HG02642 (cell line): Measurements from ENCODE around the gene IQSEC1.

Experiments
- ATAC-seq: cut with Tn5 transposase; IDR thresholded peaks from one replicate; pipeline ENCODE4 v1.9.1; 2021; ENCODE audit warnings: mild to moderate bottlenecking; ENCODE audit not compliant: unreplicated experiment, poor library complexity

The IQSEC1 gene

DNA sequence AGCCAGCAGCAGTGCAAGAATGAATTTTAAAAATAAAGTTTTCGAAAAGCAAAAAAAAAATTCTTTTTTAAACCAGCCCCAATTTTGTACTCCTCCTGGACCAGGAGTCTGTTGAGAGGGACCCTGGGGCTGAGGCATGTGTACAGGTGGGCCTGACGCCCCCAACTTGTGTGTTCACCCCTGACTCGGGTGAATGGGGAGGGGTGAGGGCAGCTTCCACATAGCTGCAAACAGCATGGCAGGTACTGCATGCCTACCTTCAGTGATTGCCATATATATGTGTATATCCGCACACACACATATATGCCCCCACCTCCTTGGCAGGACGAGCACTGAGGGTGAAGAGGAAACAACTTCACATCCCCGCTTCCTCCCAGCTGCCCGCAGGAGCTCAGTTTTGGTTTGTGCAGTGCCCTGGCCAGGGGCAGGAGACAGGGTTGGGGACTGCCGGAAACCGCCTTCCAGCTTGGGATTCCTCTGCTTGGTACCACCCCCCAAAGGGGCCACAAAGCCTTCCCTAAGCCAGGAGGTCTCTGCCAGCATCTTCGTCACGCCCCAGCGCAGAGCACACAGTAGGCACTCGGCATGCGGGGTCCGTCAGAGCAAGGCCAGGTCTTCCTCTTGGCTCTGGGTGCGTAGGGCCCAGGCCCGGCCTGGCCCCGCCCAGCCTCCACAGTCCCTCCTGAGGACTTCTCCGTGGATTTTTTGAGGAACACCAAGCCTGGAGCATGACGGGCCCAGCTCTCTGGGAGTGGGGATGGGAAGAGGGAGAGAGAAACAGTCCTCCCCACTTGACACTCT lies 170.0 kb downstream of the IQSEC1 start:
- ATAC-seq: no peak

DNA sequence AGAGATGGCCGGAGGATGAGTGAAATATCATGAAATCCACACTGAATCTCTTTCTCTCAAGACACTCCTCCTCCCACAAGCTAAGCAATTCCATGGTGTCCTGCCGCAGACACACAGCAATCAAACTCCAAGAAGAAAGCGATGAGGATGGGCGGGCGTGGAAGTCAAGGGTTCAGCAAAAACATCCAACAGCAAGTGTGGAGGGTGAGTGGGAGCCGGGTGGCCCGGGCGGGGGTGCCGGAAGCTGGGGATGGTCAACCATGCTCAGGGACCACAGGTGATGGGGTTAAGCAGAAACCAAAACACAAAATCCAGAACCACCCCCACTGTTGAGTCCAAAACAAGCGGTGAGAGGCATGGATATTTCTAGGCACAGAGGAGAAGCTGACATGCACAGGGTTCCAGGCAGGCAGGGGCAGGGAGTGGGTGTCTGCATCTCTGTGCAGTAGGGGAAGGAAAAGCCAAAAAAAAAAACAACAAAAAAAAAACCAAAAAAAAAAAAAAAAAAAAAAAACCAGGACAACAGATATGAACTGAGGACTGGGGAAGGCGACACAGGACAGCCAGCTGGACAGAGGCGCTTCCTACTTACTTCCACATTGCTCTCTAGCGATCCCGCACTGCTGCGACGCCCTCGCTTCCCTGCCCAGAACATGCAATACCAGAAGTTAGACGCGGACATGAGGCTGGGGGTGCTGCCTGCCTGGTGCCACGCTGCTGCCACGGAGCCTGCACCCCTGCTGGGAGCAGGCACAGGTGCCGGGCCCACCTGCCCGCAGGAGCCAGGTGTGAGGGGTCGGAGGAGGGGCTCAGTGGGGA lies 170.8 kb downstream of the IQSEC1 start:
- ATAC-seq: no peak

DNA sequence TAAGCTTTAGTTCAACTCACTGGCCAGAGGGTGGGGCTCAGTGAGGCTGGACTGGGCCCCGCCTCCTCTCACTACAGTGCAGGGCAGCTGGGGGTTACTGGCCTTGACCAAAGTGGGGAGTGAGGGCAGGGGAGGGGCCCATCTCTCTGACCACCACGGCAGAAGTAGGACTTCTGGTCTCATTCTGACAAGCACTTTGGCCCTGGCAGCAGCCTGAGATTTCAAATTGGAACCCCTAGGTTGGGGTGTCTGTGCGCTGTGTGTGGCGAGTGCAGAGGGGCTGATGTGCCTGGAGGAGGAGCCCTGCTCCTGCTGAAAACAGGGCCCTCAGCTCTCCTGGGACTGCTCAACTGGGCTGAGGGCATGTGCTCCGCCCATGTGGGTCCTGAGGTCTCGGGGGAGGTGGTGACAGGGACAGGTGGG lies 171.6 kb downstream of the IQSEC1 start:
- ATAC-seq: no peak

DNA sequence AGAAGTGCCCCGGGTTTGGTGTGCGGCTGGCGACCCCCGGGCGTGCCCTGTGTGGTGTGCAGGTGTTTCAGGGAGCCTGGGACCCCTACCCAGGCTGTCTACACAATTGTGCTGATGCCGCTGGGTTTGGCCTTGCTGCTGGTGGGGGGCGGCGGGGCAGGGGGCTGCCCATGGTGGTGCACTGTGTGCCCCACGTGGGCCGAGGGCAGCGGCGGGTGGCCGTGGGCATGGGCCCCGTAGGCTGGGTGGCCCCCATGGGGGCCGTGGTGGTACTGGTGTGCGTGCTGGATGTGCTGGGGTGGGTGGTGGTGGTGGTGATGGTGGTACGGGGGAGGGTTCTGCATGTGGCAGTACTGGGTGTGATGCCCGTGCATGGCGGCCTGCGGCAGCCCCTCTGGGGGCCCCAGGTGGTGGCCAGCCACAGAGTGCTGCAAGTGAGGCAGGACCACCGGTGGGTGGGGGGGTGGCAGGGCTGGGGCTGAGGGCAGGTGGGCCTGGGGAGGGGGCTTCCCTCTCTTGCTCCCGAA lies 172.3 kb downstream of the IQSEC1 start:
- ATAC-seq: no peak

DNA sequence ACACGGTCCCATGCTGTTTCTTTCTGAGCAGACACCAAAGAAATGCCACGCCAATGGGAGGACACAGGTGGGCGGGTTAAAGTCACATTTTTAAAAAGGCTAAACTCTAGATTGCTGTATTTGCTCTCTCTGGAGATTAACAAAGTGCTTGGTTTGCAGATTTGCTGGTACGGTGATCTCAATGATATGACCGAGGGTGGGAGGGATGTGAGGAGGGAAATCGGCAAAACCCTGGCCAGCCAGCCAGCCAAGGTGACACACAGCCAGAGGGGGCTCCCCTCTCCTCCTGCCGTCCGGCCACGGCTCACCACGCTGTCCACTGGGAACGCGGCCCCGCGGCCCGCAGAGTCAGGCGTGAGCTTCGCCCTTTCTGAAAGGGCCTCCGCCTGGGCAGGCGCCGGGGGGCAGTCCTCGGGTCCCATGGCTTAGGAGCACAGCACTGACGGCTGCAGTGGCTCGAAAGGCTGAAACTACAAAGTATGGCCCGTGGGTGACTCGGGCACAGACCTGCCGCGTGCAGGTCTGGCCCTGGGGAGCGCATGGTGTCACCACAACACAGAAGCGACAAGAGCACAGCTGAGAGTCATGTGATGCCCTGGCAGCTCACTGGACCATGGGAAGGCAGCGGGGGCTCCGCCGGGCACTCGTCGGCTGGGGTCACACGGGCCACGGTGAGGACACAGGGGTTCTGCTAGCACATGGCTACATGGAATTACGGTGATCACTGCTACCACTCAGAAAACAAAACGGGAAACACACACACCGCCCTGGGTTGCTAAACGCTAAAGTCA lies 174.1 kb downstream of the IQSEC1 start:
- no peak for ATAC-seq

DNA sequence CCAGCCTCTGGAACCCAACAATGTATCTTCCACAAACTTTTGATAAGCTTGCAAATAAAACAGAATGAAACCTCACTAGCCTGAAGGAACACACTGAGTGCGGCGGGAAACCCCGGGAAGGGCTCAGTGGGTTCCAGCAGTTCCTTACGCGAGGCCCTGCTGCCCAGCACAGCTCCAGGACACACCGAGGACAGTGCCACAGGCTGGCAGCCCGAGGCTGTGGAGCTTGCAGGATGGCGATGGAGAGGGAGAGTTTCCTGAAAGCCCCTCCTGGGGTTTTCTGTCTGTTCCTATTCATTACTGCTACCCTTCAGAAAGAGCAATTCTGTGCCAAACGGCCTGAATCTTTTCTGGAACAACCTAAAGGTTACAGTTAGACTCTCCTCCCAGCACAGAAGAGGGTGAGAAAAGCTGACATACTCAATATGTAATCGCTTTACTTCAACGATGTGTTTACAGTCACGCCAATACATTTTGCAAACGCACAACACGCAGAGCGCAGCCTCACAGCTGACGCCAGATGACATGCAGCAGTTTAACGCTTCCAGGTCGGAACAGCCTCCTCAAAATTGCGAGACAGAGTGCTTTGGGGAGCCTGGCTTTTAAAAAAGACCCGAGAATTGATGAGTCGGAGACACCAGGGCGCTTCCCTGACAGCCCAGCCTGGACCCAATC lies 174.8 kb downstream of the IQSEC1 start:
- no peak for ATAC-seq

DNA sequence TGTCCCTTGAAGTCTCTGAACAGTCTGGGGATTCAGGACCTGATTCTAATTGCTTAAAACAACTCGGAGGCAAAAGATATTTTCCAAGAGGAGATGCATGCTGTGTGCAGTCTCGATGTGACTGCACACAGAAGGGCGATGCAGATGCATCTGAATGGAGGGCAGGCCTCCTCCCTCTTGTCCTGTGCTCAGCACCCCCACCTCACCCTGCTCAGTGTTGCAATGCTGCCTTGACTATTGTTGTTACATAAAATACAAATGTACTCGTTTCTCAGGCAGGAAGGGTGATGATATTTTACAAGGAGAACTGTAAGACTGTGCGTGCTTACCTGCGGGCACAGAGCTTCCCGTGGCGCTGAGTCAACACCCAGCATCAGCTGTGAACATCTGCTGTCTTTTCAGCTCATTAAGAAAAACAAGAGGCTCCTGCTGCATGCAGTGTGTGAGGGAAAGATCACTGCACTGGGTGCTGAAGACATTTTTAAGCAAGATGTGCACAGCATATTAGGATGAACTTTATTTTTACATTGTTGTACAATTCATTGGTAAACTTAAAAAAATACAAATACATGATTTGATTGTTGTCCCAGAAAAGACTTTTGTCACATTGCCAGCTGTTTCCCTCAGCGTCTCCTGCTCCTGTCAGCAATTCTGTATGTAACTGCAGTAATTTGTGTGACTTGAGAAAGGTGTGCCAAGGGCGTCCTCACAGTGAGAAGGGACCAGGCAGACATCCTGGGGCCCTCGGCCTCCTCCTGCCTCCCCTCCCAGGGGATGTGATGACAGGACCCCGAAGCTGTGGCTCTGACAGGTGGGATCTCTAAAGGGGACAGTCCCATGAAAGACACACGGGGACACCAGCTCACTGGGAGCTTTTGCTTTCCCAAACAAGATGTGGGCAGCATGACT lies 175.6 kb downstream of the IQSEC1 start:
- no peak for ATAC-seq

DNA sequence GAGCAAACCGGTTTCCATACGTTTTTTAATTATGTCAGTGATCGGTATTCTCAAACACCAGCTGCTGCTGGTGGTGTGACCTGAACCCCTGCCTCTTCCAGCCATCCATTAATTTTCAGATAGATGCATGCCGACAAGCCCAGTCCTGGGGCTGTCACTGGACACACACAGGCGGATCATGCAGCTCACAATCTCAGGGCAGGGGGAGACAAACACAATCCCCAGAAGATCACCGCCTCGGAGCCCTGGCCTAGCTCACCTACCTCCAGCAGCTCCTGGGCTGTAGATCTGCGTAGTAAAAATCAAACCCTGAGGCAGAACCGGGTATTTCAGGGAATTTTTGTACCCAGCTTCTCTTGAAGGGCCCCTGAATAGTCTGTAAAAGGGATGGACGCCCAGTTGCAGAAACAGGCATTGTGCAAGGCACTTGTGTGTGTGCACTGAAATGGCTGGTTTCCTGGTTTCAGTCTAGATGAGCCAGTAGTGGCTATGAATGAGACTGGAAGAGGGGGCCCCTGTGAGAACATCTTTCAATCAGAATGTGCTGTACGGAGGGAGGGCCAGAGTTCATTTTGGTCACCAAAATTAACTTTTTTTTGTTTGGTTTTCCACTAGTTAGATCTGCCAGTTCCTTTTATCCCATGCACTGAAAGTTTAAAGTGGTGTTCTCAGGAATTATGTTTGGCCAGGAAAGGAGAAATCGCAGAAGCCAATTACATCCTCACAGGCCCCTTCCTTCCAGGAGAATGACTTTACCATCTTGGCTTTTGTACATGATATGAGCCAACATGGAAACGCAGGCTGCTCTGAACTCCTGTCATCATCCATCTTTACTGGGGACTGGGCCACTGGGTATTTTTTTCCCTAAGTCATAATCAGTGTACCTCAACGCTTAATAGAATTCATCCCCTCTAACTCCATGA lies 176.9 kb downstream of the IQSEC1 start:
- ATAC-seq: no peak

DNA sequence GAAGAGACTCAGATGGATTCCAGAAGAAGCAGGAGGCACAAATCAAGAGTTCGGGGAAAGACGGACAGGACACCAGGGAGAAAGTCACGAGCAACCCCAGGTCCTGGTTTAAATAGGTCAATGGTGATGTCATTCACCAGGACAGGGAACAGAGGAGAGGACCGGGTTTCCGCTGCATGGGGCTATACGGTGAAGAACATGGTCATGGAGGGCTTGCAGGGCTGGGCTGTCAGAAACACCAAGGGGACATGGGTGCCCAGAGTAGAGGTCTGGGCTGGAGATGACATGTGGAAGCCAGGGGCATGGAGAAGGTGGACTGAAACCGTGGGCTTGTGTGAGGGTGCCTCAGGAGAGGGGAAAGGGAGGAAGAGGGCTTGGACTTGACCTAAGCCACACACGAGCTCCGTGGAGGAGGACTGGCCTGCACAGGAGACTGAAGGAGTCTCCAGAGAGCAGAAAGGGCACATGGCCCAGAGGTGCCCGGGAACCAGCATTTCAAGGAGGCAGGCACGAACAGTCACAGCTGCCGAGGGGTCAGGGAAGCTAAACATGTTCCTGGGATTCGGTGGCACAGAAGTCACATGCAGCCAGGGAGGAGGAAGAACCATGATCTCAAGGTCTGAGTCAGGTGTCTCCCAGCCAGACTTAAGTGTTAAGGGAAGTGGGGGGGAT lies 177.7 kb downstream of the IQSEC1 start:
- ATAC-seq: no peak

DNA sequence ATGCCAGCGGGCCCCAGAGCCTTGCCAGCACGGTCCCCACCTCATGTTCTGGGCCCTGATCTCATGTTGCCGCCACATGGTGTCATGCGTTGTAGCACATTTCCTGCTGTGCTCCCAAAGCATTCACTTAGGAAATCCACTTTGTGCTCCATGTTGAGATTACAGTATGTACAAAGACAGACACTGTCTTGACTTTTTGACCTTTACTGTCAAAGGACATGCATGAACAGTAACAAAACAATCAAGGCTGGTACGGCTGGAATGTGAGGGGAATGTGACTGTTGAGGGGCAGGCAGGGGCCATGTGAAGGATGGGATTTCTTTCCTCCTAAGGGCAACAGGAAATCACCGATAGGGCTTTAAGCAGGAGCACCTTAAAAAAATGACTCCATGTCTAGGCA lies 178.6 kb downstream of the IQSEC1 start:
- ATAC-seq: no peak

DNA sequence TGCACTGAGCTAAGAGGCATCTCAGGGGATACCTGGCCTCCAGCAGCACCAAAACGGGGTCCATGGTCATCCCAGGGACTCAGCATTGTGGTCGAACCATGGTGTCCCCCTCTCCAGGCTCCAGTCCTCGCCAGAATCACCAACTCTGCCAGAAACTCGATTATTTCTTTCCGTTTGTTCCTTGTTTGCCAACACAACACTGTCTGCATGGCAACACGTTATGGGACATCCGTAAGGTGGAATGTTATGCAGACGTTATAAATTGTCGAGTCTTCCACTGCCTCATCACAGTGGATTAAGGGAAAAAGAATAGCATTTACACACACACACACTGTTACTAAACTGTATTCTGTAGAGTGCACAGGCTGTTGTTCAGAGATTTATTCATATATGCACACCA lies 179.4 kb downstream of the IQSEC1 start:
- ATAC-seq: no peak

DNA sequence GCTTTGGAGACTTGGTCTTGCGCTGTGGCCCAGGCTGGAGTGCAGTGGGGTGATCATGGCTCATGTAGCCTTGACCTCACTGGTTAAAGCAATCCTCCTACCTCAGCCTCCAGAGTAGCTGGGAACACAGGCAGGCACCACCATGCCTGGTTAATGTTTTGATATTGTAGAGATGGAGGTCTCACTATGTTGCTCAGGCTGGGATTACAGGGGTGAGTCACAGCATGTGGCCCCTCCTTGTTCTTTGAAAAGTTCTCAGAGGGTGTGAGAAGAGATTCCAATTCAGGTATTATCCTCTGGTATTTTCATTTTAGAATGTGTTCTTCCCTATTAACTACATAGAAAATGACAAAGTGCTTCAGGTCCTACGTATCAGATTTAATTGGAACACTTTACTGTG lies 180.0 kb downstream of the IQSEC1 start:
- ATAC-seq: no peak

DNA sequence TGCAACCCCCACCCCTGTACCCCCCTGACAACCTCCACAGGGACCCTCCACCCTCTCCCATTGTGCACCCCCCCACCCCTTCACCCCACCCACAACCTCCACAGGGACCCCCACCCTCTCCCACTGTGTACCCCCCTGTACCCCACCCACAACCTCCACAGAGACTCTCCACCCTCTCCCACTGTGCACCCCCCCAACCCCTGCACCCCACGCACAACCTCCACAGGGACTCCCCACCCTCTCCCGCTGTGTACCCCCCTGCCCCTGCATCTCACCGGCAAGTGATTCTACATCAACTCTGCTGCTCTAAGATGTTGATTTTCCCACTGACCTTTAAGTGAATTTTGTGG lies 180.4 kb downstream of the IQSEC1 start:
- ATAC-seq: no peak

DNA sequence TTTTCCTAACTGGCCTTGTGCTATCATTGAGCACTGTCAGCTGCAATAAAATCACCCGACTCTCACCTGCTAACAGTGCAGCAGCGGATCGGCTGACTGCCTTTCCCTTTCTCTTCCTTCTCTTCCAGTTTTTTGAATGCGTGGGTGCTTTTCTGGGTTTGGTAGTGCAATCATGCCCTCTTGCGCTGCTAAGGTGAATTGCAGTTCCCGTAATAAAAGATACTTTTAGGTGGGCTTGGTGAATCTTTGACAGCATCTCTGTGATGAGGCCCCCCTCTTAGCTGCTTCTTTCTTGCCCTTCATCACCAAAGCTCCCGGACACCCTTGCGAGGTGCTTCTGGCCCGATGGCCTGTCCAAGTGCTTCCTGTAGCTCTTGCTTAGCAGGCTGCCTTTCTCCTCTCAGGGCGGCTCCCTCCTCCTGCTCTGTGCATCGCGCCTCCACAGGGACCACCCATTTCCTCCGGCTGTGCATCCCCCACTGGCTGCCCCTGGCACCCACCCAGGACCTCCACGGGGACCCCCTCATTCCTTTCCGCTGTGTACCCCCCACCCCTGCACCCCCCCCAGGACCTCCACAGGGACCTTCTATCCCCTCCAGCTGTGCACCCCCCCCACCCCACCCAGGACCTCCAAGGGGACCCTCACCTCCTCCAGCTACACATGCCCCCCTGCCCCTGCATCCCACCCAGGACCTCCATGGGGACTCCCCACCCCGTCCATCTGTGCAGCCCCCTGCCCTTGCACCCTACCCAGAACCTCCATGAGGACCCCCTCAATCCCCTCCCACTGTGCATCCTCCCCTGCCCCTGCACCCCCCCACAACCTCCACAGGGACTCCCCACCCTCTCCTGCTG lies 181.0 kb downstream of the IQSEC1 start:
- no peak for ATAC-seq

DNA sequence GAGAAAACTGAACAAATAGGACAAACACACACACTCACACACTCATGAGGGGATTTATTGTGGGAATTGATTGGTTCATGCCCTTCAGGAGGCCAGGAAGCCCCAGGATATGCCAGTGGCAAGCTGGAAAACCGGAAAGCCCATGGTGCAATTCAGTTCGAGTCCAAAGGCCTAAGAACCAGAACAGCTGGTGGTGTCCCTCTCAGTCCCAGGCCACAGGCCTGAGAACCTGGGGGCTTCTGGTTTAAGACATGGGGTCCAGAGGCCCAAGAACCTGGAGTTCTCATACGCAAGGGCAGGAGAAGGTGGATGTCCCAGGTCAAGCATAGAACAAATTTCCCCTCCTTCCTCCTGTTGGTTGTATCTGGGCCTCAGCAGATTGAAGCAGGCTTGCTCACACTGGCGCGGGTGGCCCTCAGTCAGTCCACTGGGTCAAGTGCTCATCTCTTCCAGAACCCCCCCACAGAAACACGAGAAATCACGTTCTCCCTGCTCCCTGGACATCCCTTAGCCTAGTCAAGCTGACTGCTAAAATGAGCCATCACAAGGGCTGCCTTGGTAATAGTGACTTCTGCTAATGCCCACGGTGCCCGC lies 181.7 kb downstream of the IQSEC1 start:
- ATAC-seq: no peak

DNA sequence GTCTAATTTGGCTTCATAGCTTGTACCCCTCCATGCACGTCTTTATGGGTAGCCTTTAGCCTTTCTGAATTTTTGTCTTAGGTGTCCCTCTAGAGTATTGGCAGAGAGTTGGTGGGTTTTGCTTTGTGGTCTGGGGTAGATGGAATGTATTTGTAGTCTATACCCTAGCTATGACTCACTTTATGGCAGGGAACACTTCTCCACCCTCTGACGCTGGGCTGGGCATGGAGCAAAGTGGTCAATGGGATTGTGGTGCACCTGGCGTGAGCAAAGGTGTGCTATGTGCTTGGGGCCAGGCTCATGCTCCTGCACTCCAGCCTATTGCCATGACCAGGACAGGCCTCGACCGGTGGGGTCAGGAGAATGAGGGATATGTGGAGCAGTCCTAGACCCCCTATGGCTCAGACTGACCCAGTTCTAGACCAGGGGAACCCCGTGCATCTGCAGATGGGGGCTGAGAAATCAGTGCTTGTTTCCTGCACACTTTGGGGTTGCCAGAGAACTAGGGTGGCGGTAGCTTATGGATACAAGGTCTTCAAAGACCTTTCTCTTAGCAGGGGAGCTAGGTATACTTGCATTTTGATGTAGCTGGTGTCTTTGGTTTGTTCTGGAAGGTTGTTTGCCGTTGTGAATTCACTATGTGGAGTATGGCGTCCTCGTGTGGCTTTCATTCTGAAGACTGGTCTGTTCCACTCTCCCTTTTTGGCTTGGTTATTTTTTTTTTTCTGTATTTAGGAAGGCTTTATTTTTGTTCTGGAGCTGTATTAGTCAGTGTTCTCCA lies 182.4 kb downstream of the IQSEC1 start:
- no peak for ATAC-seq
